ENCODE results near the gene SCAF4.

Gene SCAF4

DNA sequence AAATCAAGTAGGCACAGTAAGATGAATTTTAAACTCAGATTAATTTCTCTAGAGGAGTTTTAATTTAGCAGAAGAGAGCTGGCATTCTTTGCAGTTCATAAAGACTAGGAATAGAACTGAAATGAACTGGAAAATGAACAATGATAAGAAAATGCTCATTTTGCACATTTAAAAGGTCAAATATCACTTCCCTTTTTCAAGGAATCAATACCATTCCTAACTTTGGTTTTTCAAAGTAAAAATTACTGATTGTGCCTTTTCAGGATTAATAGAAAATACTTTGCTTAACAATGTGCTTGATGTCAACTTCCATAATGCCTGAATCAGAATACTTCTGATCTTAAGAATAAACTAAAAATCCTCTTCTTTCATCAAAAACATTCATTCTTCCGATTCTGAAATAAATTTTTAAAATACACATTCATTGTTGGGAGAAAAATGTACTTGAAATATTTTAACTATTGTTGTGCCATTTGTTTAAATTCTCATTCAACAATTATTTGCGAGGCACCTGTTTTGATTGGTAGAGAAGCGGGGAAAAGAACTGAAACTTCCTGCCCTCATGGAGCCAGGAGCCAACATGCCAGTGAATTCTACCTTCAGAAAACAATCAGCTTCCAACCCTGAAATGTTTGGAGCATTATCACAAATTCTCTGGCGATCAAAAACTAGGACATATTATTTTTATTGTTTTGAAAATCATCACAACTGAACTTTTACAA lies 2.1 kb downstream of the SCAF4 start:
- H3K27ac Mint-ChIP-seq = peak overlapping the region; percentile 68

DNA sequence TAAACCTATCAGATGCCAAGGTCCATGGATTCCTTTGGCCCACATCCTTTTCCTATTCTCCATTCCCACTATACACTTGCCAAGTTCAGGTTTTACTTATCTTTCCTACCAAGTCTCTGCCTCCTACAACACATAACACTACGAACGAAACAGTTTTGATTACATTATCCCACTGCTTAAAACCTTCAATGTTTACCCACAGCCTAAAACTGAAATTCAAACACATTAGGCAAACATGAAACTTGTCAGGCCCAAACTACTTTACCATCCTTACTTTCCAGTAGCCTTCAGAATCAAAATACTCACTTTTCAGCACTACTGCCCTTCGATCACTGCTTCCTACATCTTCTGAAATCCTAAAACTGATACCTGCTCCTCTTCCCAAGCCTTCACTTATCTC lies 3.0 kb downstream of the SCAF4 start:
- H3K4me1 Mint-ChIP-seq (ENCODE audit: low read depth) = peaks cover 24% of the 10 kb centered on the region
- H3K27me3 Mint-ChIP-seq = no peaks in the 10 kb centered on the region
- no peak overlapping the region for H3K4me3 Mint-ChIP-seq
- H3K9me3 Mint-ChIP-seq (ENCODE audit: low read depth) = no peaks in the 10 kb centered on the region
- H3K27ac Mint-ChIP-seq = no peak overlapping the region
- no peaks in the 10 kb centered on the region for H3K36me3 Mint-ChIP-seq

More for the DNA sequence above, 2.1 kb downstream of the SCAF4 start:
- Mint-ChIP-seq H3K36me3 (no peaks in the 10 kb centered on the region), H3K27me3 (no peaks in the 10 kb centered on the region), H3K4me1 (ENCODE audit: low read depth) (peaks cover 16% of the 10 kb centered on the region), H3K9me3 (ENCODE audit: low read depth) (no peaks in the 10 kb centered on the region), H3K4me3 (no peak overlapping the region)

DNA sequence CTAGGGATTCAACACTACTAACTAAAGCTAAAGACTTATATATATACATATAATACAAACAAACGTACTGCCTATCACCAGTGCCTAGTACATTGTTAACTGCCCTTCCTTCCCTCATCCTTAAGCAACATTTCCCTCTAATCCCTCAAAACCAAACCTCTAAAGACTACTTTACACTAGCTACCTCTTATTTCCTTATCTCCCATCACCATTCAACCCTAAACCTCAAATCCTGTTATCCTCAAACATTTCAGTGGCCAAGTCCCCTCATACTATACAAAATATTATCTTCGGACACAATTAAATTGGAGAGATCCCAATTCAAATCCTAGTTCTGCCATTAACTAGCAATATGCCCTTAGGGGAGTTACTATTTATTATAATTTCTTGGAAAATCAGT lies 3.7 kb downstream of the SCAF4 start:
- H3K27me3 Mint-ChIP-seq = no peaks in the 10 kb centered on the region
- H3K4me1 Mint-ChIP-seq (ENCODE audit: low read depth) = peaks cover 31% of the 10 kb centered on the region

DNA sequence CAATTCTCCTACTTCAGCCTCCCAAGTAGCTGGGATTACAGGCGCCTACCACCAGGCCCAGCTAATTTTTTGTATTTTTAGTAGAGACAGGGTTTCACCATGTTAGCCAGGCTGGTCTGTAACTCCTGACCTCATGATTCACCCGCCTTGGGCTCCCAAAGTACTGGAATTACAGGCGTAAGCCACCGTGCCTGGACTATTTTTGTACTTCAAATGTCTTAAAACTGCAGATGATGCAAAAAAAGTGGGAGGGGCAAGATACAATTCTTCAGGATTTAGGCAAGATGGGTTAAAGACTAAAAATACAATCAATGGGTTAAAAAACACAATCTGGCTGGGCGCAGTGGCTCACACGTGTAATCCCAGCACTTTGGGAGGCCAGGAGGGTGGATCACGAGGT lies 4.7 kb downstream of the SCAF4 start:
- peak overlapping the region; percentile 12 for H3K4me3 Mint-ChIP-seq
- no peaks in the 10 kb centered on the region for H3K36me3 Mint-ChIP-seq
- H3K27ac Mint-ChIP-seq = no peak overlapping the region
- H3K4me1 Mint-ChIP-seq (ENCODE audit: low read depth) = peaks cover 37% of the 10 kb centered on the region
- no peaks in the 10 kb centered on the region for H3K9me3 Mint-ChIP-seq (ENCODE audit: low read depth)
- H3K27me3 Mint-ChIP-seq = no peaks in the 10 kb centered on the region

More for the DNA sequence above, 3.7 kb downstream of the SCAF4 start:
- no peak overlapping the region for H3K27ac Mint-ChIP-seq
- H3K9me3 Mint-ChIP-seq (ENCODE audit: low read depth) = no peaks in the 10 kb centered on the region
- no peak overlapping the region for H3K4me3 Mint-ChIP-seq
- no peaks in the 10 kb centered on the region for H3K36me3 Mint-ChIP-seq

DNA sequence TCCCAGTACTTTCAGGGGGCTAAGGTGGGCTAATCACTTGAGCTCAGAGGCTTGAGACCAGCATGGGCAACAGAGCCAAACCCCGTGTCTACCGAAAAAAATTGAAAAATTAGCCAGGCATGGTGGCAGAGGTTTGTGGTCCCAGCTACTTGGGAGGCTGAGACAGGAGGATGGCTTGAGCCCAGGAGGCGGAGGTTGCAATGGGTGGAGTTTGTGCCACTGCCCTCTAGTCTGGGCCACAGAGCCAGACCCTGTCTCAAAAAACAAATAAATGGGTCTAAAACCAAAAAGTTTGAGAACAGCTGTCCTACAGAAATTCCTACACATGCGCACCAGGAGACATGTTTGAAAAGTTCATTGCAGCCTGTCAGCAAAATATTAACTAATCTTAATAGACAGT lies 5.5 kb downstream of the SCAF4 start:
- H3K4me1 Mint-ChIP-seq (ENCODE audit: low read depth) = peaks cover 42% of the 10 kb centered on the region
- no peaks in the 10 kb centered on the region for H3K27me3 Mint-ChIP-seq
- no peaks in the 10 kb centered on the region for H3K36me3 Mint-ChIP-seq
- no peak overlapping the region for H3K4me3 Mint-ChIP-seq
- no peak overlapping the region for H3K27ac Mint-ChIP-seq
- no peaks in the 10 kb centered on the region for H3K9me3 Mint-ChIP-seq (ENCODE audit: low read depth)

DNA sequence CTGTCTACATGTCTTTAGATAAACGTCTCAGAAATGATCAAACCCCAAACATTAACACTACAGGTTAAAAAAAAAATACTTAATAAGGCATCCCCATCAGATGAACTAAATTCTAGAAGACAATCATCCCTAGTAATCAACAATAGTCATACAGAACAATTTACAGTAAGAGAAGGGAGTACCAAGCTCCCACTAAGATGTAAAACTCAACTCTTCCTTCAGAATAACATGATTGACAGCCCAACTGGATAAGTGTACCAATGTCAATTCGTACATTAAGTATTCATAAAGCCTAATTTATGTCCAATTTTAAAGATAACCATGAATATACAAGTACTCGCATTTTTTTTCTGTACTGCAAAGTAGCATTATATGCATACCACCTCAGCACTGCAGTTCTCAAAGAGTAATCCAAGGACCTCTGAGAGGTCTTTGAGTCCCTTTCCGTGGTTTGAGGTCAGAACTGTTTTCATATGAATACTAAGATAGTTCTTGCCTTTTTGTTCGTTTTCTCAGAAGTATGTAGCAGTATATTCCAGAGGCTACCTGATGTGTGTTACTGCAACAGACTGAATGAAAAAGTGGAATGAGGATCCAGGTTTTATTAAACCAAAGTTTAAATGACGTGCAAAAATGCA lies 6.6 kb downstream of the SCAF4 start:
- Mint-ChIP-seq H3K9me3 (ENCODE audit: low read depth) (no peaks in the 10 kb centered on the region), H3K4me3 (peak overlapping the region; percentile 30), H3K4me1 (ENCODE audit: low read depth) (peaks cover 53% of the 10 kb centered on the region), H3K36me3 (no peaks in the 10 kb centered on the region), H3K27ac (no peak overlapping the region), H3K27me3 (no peaks in the 10 kb centered on the region)

DNA sequence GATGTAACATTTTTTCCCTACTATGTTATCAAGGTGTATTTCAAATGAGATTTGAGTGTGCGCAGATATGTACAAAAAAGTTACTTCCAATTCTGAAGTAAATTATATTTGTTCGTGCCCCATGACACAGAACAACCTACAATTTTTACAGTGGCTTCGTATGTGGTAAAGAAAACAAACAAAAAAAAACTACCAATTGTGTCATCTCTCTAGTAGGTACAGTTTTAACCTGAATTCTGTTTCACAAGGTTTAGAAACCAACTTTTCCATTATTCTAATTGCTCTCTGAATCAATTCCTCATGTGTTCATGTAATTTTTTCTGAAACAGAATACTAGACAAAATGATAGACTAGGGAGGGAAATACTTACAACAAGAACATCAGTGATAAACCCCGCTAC lies 7.4 kb downstream of the SCAF4 start:
- H3K4me3 Mint-ChIP-seq = peak overlapping the region; percentile 30
- H3K9me3 Mint-ChIP-seq (ENCODE audit: low read depth) = no peaks in the 10 kb centered on the region
- H3K27me3 Mint-ChIP-seq = no peaks in the 10 kb centered on the region
- H3K36me3 Mint-ChIP-seq = peaks cover 3% of the 10 kb centered on the region
- peak overlapping the region; percentile 30 for H3K27ac Mint-ChIP-seq
- peaks cover 59% of the 10 kb centered on the region for H3K4me1 Mint-ChIP-seq (ENCODE audit: low read depth)

DNA sequence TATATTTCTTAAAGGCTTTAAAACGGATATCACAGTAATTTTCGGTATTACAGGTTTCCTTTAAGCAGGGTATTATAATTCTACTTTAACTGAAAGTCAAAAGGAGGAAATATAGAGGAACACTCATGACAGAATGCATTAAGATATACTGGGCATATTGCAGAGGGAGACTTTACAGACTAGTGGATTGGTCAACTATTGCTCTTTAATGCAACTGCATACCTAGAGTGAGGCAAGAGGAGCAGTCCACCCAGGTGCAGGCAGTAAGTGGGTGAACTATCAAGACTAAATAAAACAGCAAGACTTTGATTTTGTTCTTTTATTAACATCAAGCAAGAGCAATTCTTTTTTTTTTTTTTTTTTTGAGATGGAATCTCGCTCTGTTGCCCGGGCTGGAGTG lies 10.5 kb downstream of the SCAF4 start:
- Mint-ChIP-seq H3K27me3 (no peaks in the 10 kb centered on the region), H3K36me3 (peaks cover 3% of the 10 kb centered on the region), H3K9me3 (ENCODE audit: low read depth) (no peaks in the 10 kb centered on the region), H3K4me1 (ENCODE audit: low read depth) (peaks cover 76% of the 10 kb centered on the region), H3K27ac (no peak overlapping the region), H3K4me3 (no peak overlapping the region)

DNA sequence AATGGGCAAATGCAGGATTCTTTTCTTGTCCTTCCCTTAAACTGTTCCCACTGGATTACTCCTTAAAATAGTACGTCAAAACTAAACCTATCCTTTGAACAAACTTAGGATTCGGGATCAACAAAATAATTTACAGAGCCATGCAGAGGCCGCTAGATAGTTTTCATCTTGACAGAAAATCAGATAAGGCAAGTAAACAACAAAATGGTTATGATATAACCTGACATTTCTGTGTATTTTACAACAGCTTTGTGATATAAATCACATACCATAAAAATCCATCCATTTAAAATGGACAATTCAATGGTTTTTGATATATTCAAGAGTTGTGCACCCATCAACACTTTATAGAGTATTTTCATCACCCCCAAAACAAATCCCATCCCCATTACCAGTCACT lies 11.2 kb downstream of the SCAF4 start:
- Mint-ChIP-seq H3K4me1 (ENCODE audit: low read depth) (peaks cover 83% of the 10 kb centered on the region), H3K36me3 (peaks cover 3% of the 10 kb centered on the region), H3K27ac (peak overlapping the region; percentile 5), H3K27me3 (no peaks in the 10 kb centered on the region), H3K9me3 (ENCODE audit: low read depth) (no peaks in the 10 kb centered on the region), H3K4me3 (no peak overlapping the region)

DNA sequence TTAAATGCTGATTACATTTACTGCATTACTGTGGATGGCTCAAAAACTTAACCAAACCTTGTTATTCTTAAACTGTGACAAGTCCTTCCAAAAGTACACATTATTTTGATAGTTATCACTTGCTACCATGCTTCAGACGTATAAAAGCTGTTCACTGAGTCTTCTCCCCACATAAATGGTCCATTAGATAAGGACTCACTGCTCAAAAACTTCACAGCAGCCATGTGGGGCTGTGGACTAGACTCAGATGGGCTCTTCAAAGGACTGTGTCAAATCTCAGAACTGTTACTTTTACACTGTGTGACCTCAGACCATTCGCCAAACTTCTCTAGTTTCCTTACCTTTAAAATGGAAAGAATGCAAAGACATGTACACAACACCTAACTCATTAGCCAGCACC lies 11.6 kb downstream of the SCAF4 start:
- no peaks in the 10 kb centered on the region for H3K9me3 Mint-ChIP-seq (ENCODE audit: low read depth)
- H3K27ac Mint-ChIP-seq = peak overlapping the region; percentile 5
- H3K4me1 Mint-ChIP-seq (ENCODE audit: low read depth) = peaks cover 84% of the 10 kb centered on the region
- no peaks in the 10 kb centered on the region for H3K27me3 Mint-ChIP-seq
- no peak overlapping the region for H3K4me3 Mint-ChIP-seq
- H3K36me3 Mint-ChIP-seq = peaks cover 3% of the 10 kb centered on the region

DNA sequence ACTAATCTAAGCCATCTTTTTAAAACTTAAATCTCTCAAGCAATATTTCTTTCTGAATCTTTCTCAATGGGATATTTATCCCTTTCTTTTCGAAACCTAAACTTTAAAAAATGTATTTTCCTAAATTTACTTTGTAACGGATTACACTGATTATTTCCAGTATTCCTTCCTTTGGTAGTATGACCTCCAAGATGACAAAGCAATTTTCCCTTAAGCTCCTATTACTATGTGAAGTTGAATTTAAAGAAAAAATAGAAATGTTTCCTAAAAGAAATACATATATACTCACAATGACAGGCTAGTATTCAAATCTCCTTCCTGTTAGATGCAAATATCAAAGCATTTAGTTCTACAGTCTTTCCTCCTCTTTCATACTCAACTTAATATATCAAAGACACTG lies 15.8 kb downstream of the SCAF4 start:
- no peaks in the 10 kb centered on the region for H3K9me3 Mint-ChIP-seq (ENCODE audit: low read depth)
- peaks cover 86% of the 10 kb centered on the region for H3K4me1 Mint-ChIP-seq (ENCODE audit: low read depth)
- no peak overlapping the region for H3K4me3 Mint-ChIP-seq
- H3K27me3 Mint-ChIP-seq = no peaks in the 10 kb centered on the region
- no peak overlapping the region for H3K27ac Mint-ChIP-seq
- H3K36me3 Mint-ChIP-seq = peaks cover 3% of the 10 kb centered on the region

DNA sequence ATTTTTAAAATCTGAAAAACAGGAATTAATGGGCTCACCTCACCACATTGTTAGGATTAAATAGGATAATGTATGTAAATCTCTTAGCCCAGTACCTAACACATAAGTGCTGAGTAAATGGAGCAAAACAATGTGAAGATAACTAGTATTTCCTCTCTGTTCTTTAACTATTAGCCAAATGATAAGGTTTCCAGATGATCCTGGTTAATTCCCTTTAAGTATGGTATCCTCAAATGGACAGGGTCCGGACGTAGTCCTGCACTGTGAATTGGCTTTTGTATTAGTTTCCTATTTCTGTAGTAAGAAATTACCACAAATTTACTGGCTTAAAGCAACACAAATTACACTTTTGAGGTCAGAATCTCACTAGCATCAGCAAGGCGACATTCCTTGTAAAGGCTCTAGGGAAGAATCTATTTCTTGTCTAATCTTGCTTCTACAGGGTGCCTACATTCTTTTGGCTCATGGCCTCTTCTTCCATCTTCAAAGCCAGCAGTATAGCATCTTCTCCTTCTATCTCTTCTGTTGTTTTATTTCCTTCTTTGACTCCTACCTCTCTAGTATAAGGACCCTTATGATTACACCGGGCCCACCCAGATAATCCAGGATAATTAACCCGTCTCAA lies 17.1 kb downstream of the SCAF4 start:
- Mint-ChIP-seq H3K27me3 (no peaks in the 10 kb centered on the region), H3K4me3 (no peak overlapping the region), H3K27ac (no peak overlapping the region), H3K9me3 (ENCODE audit: low read depth) (no peaks in the 10 kb centered on the region), H3K4me1 (ENCODE audit: low read depth) (peaks cover 87% of the 10 kb centered on the region), H3K36me3 (peaks cover 2% of the 10 kb centered on the region)

DNA sequence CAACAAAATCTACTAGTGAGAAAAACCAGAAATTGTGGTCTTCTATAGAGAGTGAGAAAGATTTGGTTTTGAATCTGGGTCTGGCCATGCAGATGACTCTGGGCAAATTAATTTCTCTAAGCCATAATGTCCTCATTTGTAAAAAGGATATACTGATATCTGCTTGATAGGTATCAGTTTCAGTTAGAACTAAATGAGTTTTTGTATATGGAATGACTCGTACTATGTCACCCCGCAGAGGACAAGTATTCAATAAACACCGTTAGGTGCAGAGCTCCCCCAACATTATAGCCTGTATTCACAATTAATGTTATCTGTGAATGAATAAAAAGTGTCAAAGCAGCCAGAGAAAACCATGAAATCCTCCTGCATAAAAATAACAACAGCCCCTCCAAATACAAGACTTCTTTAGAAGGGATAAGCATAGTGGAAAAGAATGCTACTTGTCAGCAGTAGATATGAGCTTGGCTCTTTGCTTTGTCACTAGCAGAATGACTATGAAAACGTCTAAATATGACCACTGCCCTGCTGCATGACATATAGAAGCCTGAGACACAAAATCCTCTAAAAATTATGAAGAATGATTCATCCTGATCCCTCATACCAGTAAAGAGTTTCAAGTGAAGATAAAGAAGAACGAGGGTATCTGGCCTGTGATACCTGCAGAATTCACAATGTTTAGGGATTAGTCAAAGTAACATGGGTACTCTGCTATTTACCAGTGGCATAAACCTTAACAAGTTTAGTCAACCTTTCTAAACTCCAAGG lies 17.8 kb downstream of the SCAF4 start:
- no peaks in the 10 kb centered on the region for H3K9me3 Mint-ChIP-seq (ENCODE audit: low read depth)
- peak overlapping the region; percentile 1 for H3K4me3 Mint-ChIP-seq
- peak overlapping the region; percentile 69 for H3K27ac Mint-ChIP-seq
- no peaks in the 10 kb centered on the region for H3K27me3 Mint-ChIP-seq
- H3K36me3 Mint-ChIP-seq = no peaks in the 10 kb centered on the region
- peaks cover 90% of the 10 kb centered on the region for H3K4me1 Mint-ChIP-seq (ENCODE audit: low read depth)

DNA sequence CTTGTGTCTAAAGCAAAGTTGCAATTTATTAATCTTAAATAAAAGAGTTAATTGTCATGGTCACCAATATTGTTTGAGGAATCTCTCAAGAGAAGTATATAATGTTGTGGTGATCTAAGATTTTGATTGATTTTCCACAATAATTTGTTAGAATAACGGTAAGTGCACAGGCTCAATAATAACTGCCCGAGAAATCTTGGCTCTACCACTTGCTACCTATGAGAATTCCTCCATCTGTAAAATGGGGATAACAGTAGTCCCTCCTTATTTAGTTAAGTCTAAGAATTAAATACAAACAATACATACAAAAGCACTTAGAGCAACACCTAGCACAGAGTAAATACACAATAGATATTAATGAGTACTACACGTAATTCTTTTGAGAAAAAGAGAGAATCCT lies 18.8 kb downstream of the SCAF4 start:
- Mint-ChIP-seq H3K27ac (no peak overlapping the region), H3K4me1 (ENCODE audit: low read depth) (peaks cover 87% of the 10 kb centered on the region), H3K4me3 (no peak overlapping the region), H3K27me3 (no peaks in the 10 kb centered on the region), H3K36me3 (no peaks in the 10 kb centered on the region), H3K9me3 (ENCODE audit: low read depth) (no peaks in the 10 kb centered on the region)

DNA sequence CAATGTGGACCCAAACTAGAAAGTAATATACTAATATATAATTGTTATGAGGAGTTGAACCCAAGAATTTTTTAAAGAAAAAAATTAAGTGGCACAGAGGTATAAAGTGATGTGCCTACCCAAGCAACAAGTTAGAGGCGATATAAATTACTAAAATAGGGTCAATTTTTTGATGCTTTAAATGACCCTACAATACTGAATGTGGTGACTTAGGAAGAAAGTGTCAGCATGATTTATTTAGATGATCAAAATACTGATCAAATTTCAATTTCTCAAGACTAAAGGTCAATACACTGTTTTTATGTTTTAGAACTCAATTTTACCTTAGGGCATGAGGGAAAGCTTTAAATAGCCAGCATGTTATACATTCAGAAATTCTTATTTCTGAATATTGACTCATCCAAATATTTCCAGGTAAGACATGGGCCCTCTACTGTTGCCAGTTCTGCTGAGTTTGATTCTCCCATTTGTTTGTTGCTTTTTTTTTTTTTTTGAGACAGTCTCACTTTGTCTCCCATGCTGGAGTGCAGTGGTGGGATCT lies 20.1 kb downstream of the SCAF4 start:
- H3K9me3 Mint-ChIP-seq (ENCODE audit: low read depth) = no peaks in the 10 kb centered on the region
- peaks cover 91% of the 10 kb centered on the region for H3K4me1 Mint-ChIP-seq (ENCODE audit: low read depth)
- H3K27ac Mint-ChIP-seq = no peak overlapping the region
- H3K36me3 Mint-ChIP-seq = no peaks in the 10 kb centered on the region
- no peak overlapping the region for H3K4me3 Mint-ChIP-seq
- no peaks in the 10 kb centered on the region for H3K27me3 Mint-ChIP-seq

All from activated naive CD8-positive, alpha-beta T cell (primary cell).